Activated naive CD8-positive, alpha-beta T cell treated with anti-CD3 and anti-CD28 coated beads, Interleukin-2, amount 50 U/mL, for 24 hours (primary cell): ENCODE measurements around the gene SELENON.
"Not testable (repeated sequence)": the region's sequence is repeated elsewhere in the genome, so short reads cannot be mapped to it uniquely, and the experiment has no call there.

Experiments used
- ATAC-seq: fragments of 150-1000 bp; cut with Tn5 transposase; one replicate; pipeline ENCODE4 v1.10.0; 2021
- DNase-seq: peaks from one replicate; pipeline ENCODE4 v3.0.0; 2021
- H3K27ac Mint-ChIP-seq: one replicate; pipeline ENCODE4 v1.8.0; 2021; ENCODE audit warnings: mild to moderate bottlenecking, mixed read lengths
- H3K27me3 Mint-ChIP-seq: one replicate; pipeline ENCODE4 v1.8.0; 2021; ENCODE audit warnings: mixed read lengths
- H3K36me3 Mint-ChIP-seq: one replicate; pipeline ENCODE4 v1.8.0; 2021; ENCODE audit warnings: low read depth, mixed read lengths
- H3K4me1 Mint-ChIP-seq: one replicate; pipeline ENCODE4 v1.8.0; 2021; ENCODE audit warnings: mixed read lengths
- H3K4me3 Mint-ChIP-seq: one replicate; pipeline ENCODE4 v1.8.0; 2021; ENCODE audit warnings: mild to moderate bottlenecking, moderate library complexity, mixed read lengths
- H3K9me3 Mint-ChIP-seq: one replicate; pipeline ENCODE4 v1.8.0; 2021; ENCODE audit warnings: mixed read lengths

Gene SELENON

GRCh38 chr1:25836695-25837094 is 36.7 kb downstream of the SELENON start:
- H3K36me3 Mint-ChIP-seq, result peaks cover 32% of the 10 kb centered on the region
- H3K4me1 Mint-ChIP-seq, result no peaks in the 10 kb centered on the region
- H3K27ac Mint-ChIP-seq, result no peak overlapping the region
- H3K27me3 Mint-ChIP-seq, result no peaks in the 10 kb centered on the region
- DNase-seq (no peak), ATAC-seq (no peak)
- H3K9me3 Mint-ChIP-seq, result no peaks in the 10 kb centered on the region
- no peak overlapping the region for H3K4me3 Mint-ChIP-seq

- no peak overlapping the region for H3K27ac Mint-ChIP-seq
- no peaks in the 10 kb centered on the region for H3K4me1 Mint-ChIP-seq
- DNase-seq, result no peak
- no peak for ATAC-seq
- H3K4me3 Mint-ChIP-seq, result no peak overlapping the region
- no peaks in the 10 kb centered on the region for H3K27me3 Mint-ChIP-seq
- peaks cover 30% of the 10 kb centered on the region for H3K36me3 Mint-ChIP-seq
- no peaks in the 10 kb centered on the region for H3K9me3 Mint-ChIP-seq
Measured at GRCh38 chr1:25837262-25837875, 37.4 kb downstream of the SELENON start.

DNA sequence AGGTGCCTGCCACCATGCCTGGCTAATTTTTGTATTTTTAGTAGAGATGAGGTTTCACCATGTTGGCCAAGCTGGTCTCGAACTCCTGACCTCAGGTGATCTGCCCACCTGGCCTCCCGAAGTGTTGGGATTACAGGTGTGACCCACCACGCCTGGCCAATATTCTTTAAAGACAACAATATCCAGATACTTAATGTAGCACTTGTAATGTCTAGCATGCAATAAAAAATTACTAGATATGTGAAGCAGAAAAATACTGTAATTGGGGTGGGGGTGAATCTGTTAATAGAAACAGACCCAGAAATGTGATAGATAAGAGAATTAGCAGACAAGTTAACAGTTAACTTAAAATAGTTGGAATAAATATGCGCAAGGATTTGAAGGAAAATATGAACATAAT is 39.8 kb downstream of the SELENON start:
- ATAC-seq, H3K27me3 Mint-ChIP-seq: not testable (repeated sequence)
- peaks cover 17% of the 10 kb centered on the region for H3K36me3 Mint-ChIP-seq

DNA sequence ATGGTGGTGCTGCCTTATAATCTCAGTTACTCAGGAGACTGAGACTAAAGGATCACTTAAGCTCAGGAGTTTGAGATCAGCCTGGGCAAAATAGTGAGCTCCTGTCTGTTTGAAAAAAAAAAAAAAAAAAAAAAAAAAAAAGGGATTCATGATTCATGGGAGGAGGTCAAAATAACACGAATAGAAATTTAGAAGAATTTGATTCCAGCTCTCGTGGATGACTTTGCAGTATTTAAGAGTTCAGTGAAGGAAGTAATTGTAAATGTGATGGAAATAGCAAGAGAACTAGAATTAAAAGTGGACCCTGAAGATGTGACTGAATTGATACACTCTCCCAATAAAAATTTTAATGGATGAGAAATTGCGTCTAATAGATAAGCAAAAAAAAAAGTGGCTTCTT is 43.5 kb downstream of the SELENON start:
- ATAC-seq (no peak), DNase-seq (no peak)
- H3K27me3 Mint-ChIP-seq, result peaks cover 2% of the 10 kb centered on the region
- no peaks in the 10 kb centered on the region for H3K4me1 Mint-ChIP-seq
- H3K36me3 Mint-ChIP-seq, result peaks cover 6% of the 10 kb centered on the region
- no peak overlapping the region for H3K27ac Mint-ChIP-seq
- H3K9me3 Mint-ChIP-seq, result no peaks in the 10 kb centered on the region
- no peak overlapping the region for H3K4me3 Mint-ChIP-seq

More for the DNA sequence above, 39.8 kb downstream of the SELENON start:
- not testable (repeated sequence) for H3K4me3 Mint-ChIP-seq, H3K27ac Mint-ChIP-seq, DNase-seq, H3K4me1 Mint-ChIP-seq, H3K9me3 Mint-ChIP-seq

DNA sequence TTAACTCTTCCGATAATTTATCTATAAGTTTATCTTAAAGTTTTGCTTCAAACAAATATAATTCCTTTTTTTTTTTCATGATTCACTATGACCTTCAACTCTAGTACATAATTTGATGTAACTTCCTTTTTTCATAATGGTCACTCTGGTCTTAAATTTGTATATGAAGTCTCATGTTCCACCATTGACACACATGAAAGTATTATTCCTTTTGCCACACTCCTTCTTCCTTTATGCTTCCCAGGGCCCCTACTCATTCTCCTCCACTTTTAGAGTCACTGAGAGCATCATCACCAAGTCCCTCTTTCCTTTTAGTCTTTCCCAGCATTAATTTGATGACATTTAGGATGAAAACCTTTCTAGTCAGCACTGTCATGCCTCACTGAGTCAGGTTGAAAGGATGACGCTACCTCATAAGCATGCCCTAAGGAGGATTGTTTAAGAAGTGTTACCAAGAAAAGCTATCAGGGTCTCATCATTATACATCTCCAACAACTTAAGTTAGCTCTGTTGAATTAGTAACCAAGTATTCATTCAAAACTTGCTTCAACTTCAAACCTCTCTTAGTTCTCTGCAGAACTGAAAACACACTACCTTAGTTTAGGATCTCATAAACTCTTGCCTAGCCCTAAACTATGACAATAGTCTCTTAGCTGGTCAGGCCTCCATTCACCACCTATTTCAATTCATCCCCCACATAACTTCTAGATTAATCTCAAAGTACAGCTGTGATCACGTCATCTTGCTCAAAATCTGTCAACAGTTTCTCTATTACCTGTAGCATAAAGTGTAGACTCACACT is 44.7 kb downstream of the SELENON start:
- DNase-seq, result no peak
- Mint-ChIP-seq H3K4me3 (no peak overlapping the region), H3K36me3 (peaks cover 6% of the 10 kb centered on the region), H3K27ac (no peak overlapping the region), H3K9me3 (no peaks in the 10 kb centered on the region), H3K4me1 (no peaks in the 10 kb centered on the region), H3K27me3 (peaks cover 2% of the 10 kb centered on the region)
- ATAC-seq, result no peak

- Mint-ChIP-seq H3K4me1 (no peaks in the 10 kb centered on the region), H3K36me3 (peaks cover 4% of the 10 kb centered on the region), H3K27ac (no peak overlapping the region), H3K4me3 (no peak overlapping the region), H3K27me3 (peaks cover 2% of the 10 kb centered on the region), H3K9me3 (no peaks in the 10 kb centered on the region)
- DNase-seq (no peak), ATAC-seq (no peak)
Measured at GRCh38 chr1:25845664-25846063, 45.7 kb downstream of the SELENON start.

DNA sequence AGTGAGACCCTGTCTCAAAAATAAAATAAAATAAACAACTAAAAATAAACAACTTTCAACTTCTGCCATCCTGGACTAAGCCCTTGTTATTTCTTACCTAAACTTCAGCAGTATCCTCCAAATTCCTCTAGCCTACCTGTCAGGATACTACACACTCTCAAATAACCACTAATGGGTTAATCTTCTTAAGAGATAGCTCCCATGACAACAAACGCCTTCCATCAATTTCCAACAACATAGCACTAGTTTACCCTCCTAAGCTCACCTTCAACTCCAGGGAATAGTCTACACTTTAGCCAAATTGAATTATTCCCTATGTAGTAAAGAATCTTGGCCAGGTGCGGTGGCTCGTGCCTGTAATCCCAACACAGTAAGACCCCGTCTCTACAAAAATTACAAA is 47.9 kb downstream of the SELENON start:
- no peaks in the 10 kb centered on the region for H3K9me3 Mint-ChIP-seq
- no peak for ATAC-seq
- H3K27me3 Mint-ChIP-seq, result peaks cover 2% of the 10 kb centered on the region
- no peaks in the 10 kb centered on the region for H3K4me1 Mint-ChIP-seq
- H3K36me3 Mint-ChIP-seq, result peaks cover 5% of the 10 kb centered on the region
- no peak overlapping the region for H3K27ac Mint-ChIP-seq
- no peak for DNase-seq
- no peak overlapping the region for H3K4me3 Mint-ChIP-seq

- Mint-ChIP-seq H3K4me1 (no peaks in the 10 kb centered on the region), H3K27ac (no peak overlapping the region), H3K4me3 (no peak overlapping the region), H3K27me3 (peaks cover 2% of the 10 kb centered on the region), H3K36me3 (peaks cover 5% of the 10 kb centered on the region), H3K9me3 (no peaks in the 10 kb centered on the region)
- DNase-seq (no peak), ATAC-seq (no peak)
Measured at GRCh38 chr1:25848531-25848930, 48.5 kb downstream of the SELENON start.

GRCh38 chr1:25854554-25854953 is 54.6 kb downstream of the SELENON start:
- DNase-seq (no peak), ATAC-seq (no peak)
- Mint-ChIP-seq H3K27me3 (no peaks in the 10 kb centered on the region), H3K27ac (no peak overlapping the region), H3K4me1 (peaks cover 12% of the 10 kb centered on the region), H3K9me3 (no peaks in the 10 kb centered on the region), H3K4me3 (no peak overlapping the region), H3K36me3 (peaks cover 6% of the 10 kb centered on the region)

DNA sequence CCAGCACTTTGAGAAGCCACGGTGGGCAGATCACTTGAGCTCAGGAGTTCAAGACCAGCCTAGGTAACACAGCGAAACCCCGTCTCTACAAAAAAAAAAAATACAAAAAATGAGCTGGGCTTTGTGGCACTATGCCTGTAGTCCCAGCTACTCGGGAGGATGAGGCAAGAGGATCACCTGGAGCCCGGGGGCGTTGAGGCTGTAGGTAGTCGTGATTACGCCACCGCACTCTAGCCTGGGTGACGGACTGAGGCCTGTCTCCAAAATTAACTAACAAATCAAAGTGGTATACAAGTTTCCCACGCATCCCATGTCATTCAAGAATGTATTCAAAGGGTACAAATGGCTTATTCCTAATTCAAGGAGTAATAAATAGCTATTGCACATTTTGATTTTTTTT is 56.9 kb downstream of the SELENON start:
- H3K4me1 Mint-ChIP-seq, result peaks cover 23% of the 10 kb centered on the region
- H3K36me3 Mint-ChIP-seq, result peaks cover 2% of the 10 kb centered on the region
- DNase-seq (no peak), ATAC-seq (no peak)
- H3K27me3 Mint-ChIP-seq, result no peaks in the 10 kb centered on the region
- no peak overlapping the region for H3K27ac Mint-ChIP-seq
- H3K9me3 Mint-ChIP-seq, result no peaks in the 10 kb centered on the region
- H3K4me3 Mint-ChIP-seq, result peak overlapping the region; percentile 29

DNA sequence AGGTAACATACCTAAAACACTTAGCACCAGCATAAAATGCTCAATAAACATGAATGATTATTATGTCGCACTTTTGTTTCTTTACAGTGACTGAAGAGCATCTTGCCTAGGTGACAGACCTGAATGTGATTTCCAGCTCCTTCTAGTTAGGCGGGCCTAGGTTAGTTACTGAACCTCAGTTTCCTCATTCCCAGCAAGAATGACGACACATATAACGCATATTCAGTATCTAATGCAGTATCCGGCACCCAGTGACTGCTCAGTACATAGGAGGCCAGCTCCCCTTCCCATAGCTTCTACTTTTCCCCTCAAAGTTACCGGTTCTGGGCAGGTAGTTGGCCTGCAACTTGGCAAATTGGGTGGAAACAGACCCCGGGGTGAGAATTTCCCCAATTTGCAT is 58.5 kb downstream of the SELENON start:
- peak overlapping the region; percentile 95 for H3K27ac Mint-ChIP-seq
- H3K4me3 Mint-ChIP-seq, result peak overlapping the region; percentile 95
- H3K27me3 Mint-ChIP-seq, result no peaks in the 10 kb centered on the region
- no peaks in the 10 kb centered on the region for H3K9me3 Mint-ChIP-seq
- H3K4me1 Mint-ChIP-seq, result peaks cover 23% of the 10 kb centered on the region
- peaks cover 8% of the 10 kb centered on the region for H3K36me3 Mint-ChIP-seq
- DNase-seq (no peak), ATAC-seq (no peak)

- Mint-ChIP-seq H3K4me1 (peaks cover 23% of the 10 kb centered on the region), H3K36me3 (peaks cover 8% of the 10 kb centered on the region), H3K27ac (peak within 1 kb of the TSS; percentile 95), H3K27me3 (no peaks in the 10 kb centered on the region), H3K4me3 (peak within 1 kb of the TSS; percentile 95), H3K9me3 (no peaks in the 10 kb centered on the region)
- peak; percentile 95 for DNase-seq
- peak; percentile 93 for ATAC-seq
Measured at GRCh38 chr1:25858906-25859789, 59.2 kb downstream of the SELENON start, which contains the start of gene AUNIP. TSS of gene AUNIP (minus strand) at chr1:25859457. CDS start at chr1:25859357, 100 bp downstream.

- ATAC-seq (no peak), DNase-seq (no peak)
- Mint-ChIP-seq H3K9me3 (no peaks in the 10 kb centered on the region), H3K4me1 (peaks cover 23% of the 10 kb centered on the region), H3K36me3 (peaks cover 8% of the 10 kb centered on the region), H3K27me3 (no peaks in the 10 kb centered on the region), H3K27ac (no peak overlapping the region), H3K4me3 (no peak overlapping the region)
Measured at GRCh38 chr1:25861316-25862286, 61.6 kb downstream of the SELENON start.
